ENCODE data around the gene GALNT8. TPM values are rescaled to one million over a fixed set of nuclear protein-coding genes. Genes with fewer than 3 reads are reported as not detected.

The GALNT8 gene
- total and polyA plus RNA-seq, 2 of the 8 experiments (the other 6 are each of a cell fraction or from before 2014, with no cell fraction given): 4.7 to 8.3 TPM

GRCh38 chr12:4814485-4814884 is 94.3 kb downstream of the GALNT8 start:
- no peaks in the 10 kb centered on the region for H3K79me1 ChIP-seq (ENCODE audit: low read depth, low read length)
- H2BK5ac ChIP-seq (ENCODE audit: low read depth, low read length): no peak overlapping the region
- DNase-seq (ENCODE audit: low read depth in 1 of 2, low spot score in 2 of 2) (no peak), FAIRE-seq (no peak)
- H2BK120ac ChIP-seq (replicated peaks; ENCODE audit: low read depth, low read length): no peak overlapping the region
- no peak overlapping the region for H2BK12ac ChIP-seq (ENCODE audit: low read depth, low read length)
- no peak overlapping the region for H4K5ac ChIP-seq (ENCODE audit: insufficient read length, low read depth, low read length)
- peaks cover 0 to 6% (median 1%) of the 10 kb centered on the region in 4 experiments; a peak in 2 of 7 replicates for H3K4me1 ChIP-seq (replicated peaks in 1 of 4; ENCODE audit: control insufficient read depth in 3 of 4, insufficient read depth in 4 of 4, low read length in 3 of 4)
- H3K9me3 ChIP-seq (ENCODE audit: insufficient read depth in 2 of 2, low read depth in 1 of 2, low read length in 1 of 2): no peaks in the 10 kb centered on the region
- 82% methylated on average over 9 of the region's 9 CpGs; no CpG with 5 or more reads in 1 of the 2 experiments for WGBS, 2 experiments (ENCODE audit: extremely low coverage in 1 of 2, insufficient coverage in 1 of 2, insufficient read length in 1 of 2, insufficient replicate concordance in 2 of 2, low coverage in 1 of 2, low lambda C conversion rate in 2 of 2, missing lambda C conversion rate in 1 of 2)
- peaks cover 6% of the 10 kb centered on the region; the same call in 1 of the 2 replicates for H3K23me2 ChIP-seq (ENCODE audit: low read depth, low read length)
- H2BK15ac ChIP-seq (ENCODE audit: low read length): no peak overlapping the region
- H4K8ac ChIP-seq (ENCODE audit: extremely low read depth, insufficient read depth, low read length): no peak overlapping the region
- H4K91ac ChIP-seq (replicated peaks; ENCODE audit: insufficient read length, low read length): no peak overlapping the region
- H3K18ac ChIP-seq (ENCODE audit: extremely low read depth, low read length): no peak overlapping the region
- peaks cover 0 to 12% of the 10 kb centered on the region in 2 experiments for H4K20me1 ChIP-seq (replicated peaks in 1 of 2; ENCODE audit: control insufficient read depth in 1 of 2, insufficient read depth in 2 of 2, low read length in 2 of 2)
- no peak overlapping the region for H3K23ac ChIP-seq (ENCODE audit: insufficient read length)
- no peaks in the 10 kb centered on the region for H3K79me2 ChIP-seq (ENCODE audit: control insufficient read depth in 1 of 2, insufficient read depth in 2 of 2, low read length in 2 of 2)
- no peak overlapping the region for H3K4ac ChIP-seq (replicated peaks; ENCODE audit: insufficient read length, low read depth, low read length)
- H3K27ac ChIP-seq (ENCODE audit: low read depth, low read length): no peak overlapping the region
- ChIA-PET POLR2A (ENCODE audit: partially characterized antibody) (no interaction called here), CTCF (ENCODE audit: partially characterized antibody) (interaction anchor here (0.7 to 1.4 kb wide), 6 partner anchors 11 to 48 kb away, joined by 3 to 5 read pairs (median 4); no protein-coding TSS in a partner anchor)
- H2AK5ac ChIP-seq (ENCODE audit: low read depth, low read length): no peak overlapping the region
- no peak overlapping the region for H2BK20ac ChIP-seq (ENCODE audit: low read length)
- peaks cover 12 to 29% (median 24%) of the 10 kb centered on the region in 4 experiments for H3K27me3 ChIP-seq (replicated peaks in 1 of 4; ENCODE audit: control insufficient read depth in 3 of 4, extremely low read depth in 1 of 4, insufficient read depth in 3 of 4, low read length in 3 of 4)
- H3K56ac ChIP-seq (replicated peaks; ENCODE audit: insufficient read length, low read depth, low read length): no peak overlapping the region
- H3K4me3 ChIP-seq (ENCODE audit: extremely low read depth in 1 of 4, insufficient read depth in 2 of 4, low read depth in 3 of 4, low read length in 4 of 4): no peak overlapping the region
- no peak overlapping the region for H3K9ac ChIP-seq (replicated peaks in 1 of 4; ENCODE audit: extremely low read depth in 1 of 4, low read depth in 3 of 4, low read length in 3 of 4)
- H3K4me2 ChIP-seq (ENCODE audit: insufficient read depth in 1 of 2, low read depth in 2 of 2, low read length in 2 of 2): no peak overlapping the region
- no peak overlapping the region for H3K14ac ChIP-seq (ENCODE audit: insufficient read length)
- no peaks in the 10 kb centered on the region for H3K36me3 ChIP-seq (ENCODE audit: control insufficient read depth in 2 of 4, insufficient read depth in 4 of 4, low read length in 3 of 4)
- H2AFZ ChIP-seq (ENCODE audit: low read length): no peak overlapping the region
- TF ChIP-seq E2F6 (IDR thresholded peaks at IDR 0.05): no peak
- no peak for TF ChIP-seq BACH1 (IDR thresholded peaks at IDR 0.05; ENCODE audit: low read length)
- no peak for TF ChIP-seq RXRA (IDR thresholded peaks at IDR 0.05; ENCODE audit: insufficient read depth, low read depth, low read length)
- no peak for TF ChIP-seq TEAD4 (IDR thresholded peaks at IDR 0.05; ENCODE audit: low read depth, low read length)
- TF ChIP-seq POU5F1 (IDR thresholded peaks at IDR 0.05; ENCODE audit: low read depth, low read length): no peak
- TF ChIP-seq POLR2AphosphoS5 (IDR thresholded peaks at IDR 0.05; ENCODE audit: low read depth, low read length): no peak
- no peak for TF ChIP-seq HDAC6 (IDR thresholded peaks at IDR 0.05; ENCODE audit: low read depth, low read length)
- no peak for TF ChIP-seq RNF2 (IDR thresholded peaks at IDR 0.05; ENCODE audit: borderline replicate concordance, low read depth, low read length, missing control alignments, poor library complexity, severe bottlenecking)
- TF ChIP-seq EP300 (IDR thresholded peaks at IDR 0.05; ENCODE audit: borderline replicate concordance in 1 of 2, low read depth in 2 of 2, low read length in 2 of 2): no peak
- TF ChIP-seq GABPA (IDR thresholded peaks at IDR 0.05; ENCODE audit: borderline replicate concordance, insufficient read depth, low read length): no peak
- no peak for TF ChIP-seq SIN3A (conservative IDR thresholded peaks at IDR 0.05 in 1 of 2, IDR thresholded peaks at IDR 0.05 in 1 of 2; ENCODE audit: low read depth in 1 of 2, low read length in 2 of 2)
- no peak for TF ChIP-seq BRCA1 (IDR thresholded peaks at IDR 0.05; ENCODE audit: low read depth, low read length)

Measured in H1 (cell line).